Activated T-cell treated with anti-CD3 and anti-CD28 coated beads, Interleukin-2, amount 50 U/mL, for 24 hours (primary cell): ENCODE data around the gene ACBD7.

ENCODE experiments used
- DNase-seq: peaks from one replicate; pipeline ENCODE4 v3.0.0-alpha.2; 2020
- H3K27ac Mint-ChIP-seq: 2 replicates; pipeline ENCODE4 v1.8.0; 2020; ENCODE audit warnings: mild to moderate bottlenecking, mixed read lengths
- H3K27me3 Mint-ChIP-seq: 2 replicates; pipeline ENCODE4 v1.8.0; 2020; ENCODE audit warnings: mixed read lengths
- H3K36me3 Mint-ChIP-seq: 2 replicates; pipeline ENCODE4 v1.8.0; 2020; ENCODE audit warnings: low read depth, mixed read lengths
- H3K4me1 Mint-ChIP-seq: 2 replicates; pipeline ENCODE4 v1.8.0; 2020; ENCODE audit warnings: low read depth, mixed read lengths
- H3K4me3 Mint-ChIP-seq: 2 replicates; pipeline ENCODE4 v1.8.0; 2020; ENCODE audit warnings: mild to moderate bottlenecking, moderate library complexity, mixed read lengths
- H3K9me3 Mint-ChIP-seq: 2 replicates; pipeline ENCODE4 v1.8.0; 2020; ENCODE audit warnings: mixed read lengths

ACBD7 gene

GRCh38 chr10:15067154-15067553 is 21.4 kb downstream of the ACBD7 start:
- H3K9me3 Mint-ChIP-seq = peaks cover 3% of the 10 kb centered on the region

GRCh38 chr10:15060638-15061037 is 27.9 kb downstream of the ACBD7 start:
- Mint-ChIP-seq H3K4me1 (no peaks in the 10 kb centered on the region), H3K27me3 (peaks cover 18% of the 10 kb centered on the region), H3K9me3 (peaks cover 13% of the 10 kb centered on the region), H3K27ac (no peak overlapping the region), H3K36me3 (no peaks in the 10 kb centered on the region), H3K4me3 (no peak overlapping the region)
- DNase-seq = no peak

More at GRCh38 chr10:15067154-15067553, 21.4 kb downstream of the ACBD7 start:
- DNase-seq = no peak
- Mint-ChIP-seq H3K27ac (no peak overlapping the region), H3K27me3 (peaks cover 6% of the 10 kb centered on the region), H3K36me3 (no peaks in the 10 kb centered on the region), H3K4me1 (no peaks in the 10 kb centered on the region), H3K4me3 (no peak overlapping the region)

- H3K27me3 Mint-ChIP-seq = peaks cover 14% of the 10 kb centered on the region
- no peak overlapping the region for H3K4me3 Mint-ChIP-seq
- DNase-seq = no peak
- no peaks in the 10 kb centered on the region for H3K4me1 Mint-ChIP-seq
- H3K9me3 Mint-ChIP-seq = peaks cover 10% of the 10 kb centered on the region
- H3K27ac Mint-ChIP-seq = no peak overlapping the region
- no peaks in the 10 kb centered on the region for H3K36me3 Mint-ChIP-seq
Measured at GRCh38 chr10:15059914-15060313, 28.7 kb downstream of the ACBD7 start.

- peaks cover 10% of the 10 kb centered on the region for H3K9me3 Mint-ChIP-seq
- no peak overlapping the region for H3K27ac Mint-ChIP-seq
- no peaks in the 10 kb centered on the region for H3K36me3 Mint-ChIP-seq
- H3K4me1 Mint-ChIP-seq = no peaks in the 10 kb centered on the region
- peaks cover 11% of the 10 kb centered on the region for H3K27me3 Mint-ChIP-seq
- H3K4me3 Mint-ChIP-seq = no peak overlapping the region
- DNase-seq = no peak
Measured at GRCh38 chr10:15058689-15059088, 29.9 kb downstream of the ACBD7 start.

GRCh38 chr10:15053061-15053460 is 35.5 kb downstream of the ACBD7 start:
- Mint-ChIP-seq H3K36me3 (no peaks in the 10 kb centered on the region), H3K4me1 (no peaks in the 10 kb centered on the region), H3K27me3 (peaks cover 3% of the 10 kb centered on the region), H3K27ac (no peak overlapping the region), H3K9me3 (no peaks in the 10 kb centered on the region), H3K4me3 (no peak overlapping the region)
- DNase-seq = no peak

- no peaks in the 10 kb centered on the region for H3K27me3 Mint-ChIP-seq
- no peak overlapping the region for H3K27ac Mint-ChIP-seq
- H3K4me3 Mint-ChIP-seq = no peak overlapping the region
- no peaks in the 10 kb centered on the region for H3K4me1 Mint-ChIP-seq
- H3K9me3 Mint-ChIP-seq = no peaks in the 10 kb centered on the region
- no peaks in the 10 kb centered on the region for H3K36me3 Mint-ChIP-seq
- no peak for DNase-seq
Measured at GRCh38 chr10:15052121-15052520, 36.5 kb downstream of the ACBD7 start.

- no peak overlapping the region for H3K4me3 Mint-ChIP-seq
- H3K27ac Mint-ChIP-seq = no peak overlapping the region
- peaks cover 7% of the 10 kb centered on the region for H3K4me1 Mint-ChIP-seq
- no peaks in the 10 kb centered on the region for H3K9me3 Mint-ChIP-seq
- no peak for DNase-seq
- H3K27me3 Mint-ChIP-seq = no peaks in the 10 kb centered on the region
- H3K36me3 Mint-ChIP-seq = no peaks in the 10 kb centered on the region
Measured at GRCh38 chr10:15049533-15049932, 39.0 kb downstream of the ACBD7 start.

- H3K4me1 Mint-ChIP-seq = peaks cover 10% of the 10 kb centered on the region
- no peaks in the 10 kb centered on the region for H3K36me3 Mint-ChIP-seq
- no peaks in the 10 kb centered on the region for H3K27me3 Mint-ChIP-seq
- no peak for DNase-seq
- H3K9me3 Mint-ChIP-seq = peaks cover 2% of the 10 kb centered on the region
- H3K4me3 Mint-ChIP-seq = no peak overlapping the region
- no peak overlapping the region for H3K27ac Mint-ChIP-seq
Measured at GRCh38 chr10:15046626-15047025, 42.0 kb downstream of the ACBD7 start.

GRCh38 chr10:15045380-15045779 is 43.2 kb downstream of the ACBD7 start:
- H3K4me1 Mint-ChIP-seq = peaks cover 10% of the 10 kb centered on the region
- peaks cover 2% of the 10 kb centered on the region for H3K9me3 Mint-ChIP-seq
- no peak for DNase-seq
- no peaks in the 10 kb centered on the region for H3K27me3 Mint-ChIP-seq
- H3K4me3 Mint-ChIP-seq = no peak overlapping the region
- H3K27ac Mint-ChIP-seq = no peak overlapping the region
- H3K36me3 Mint-ChIP-seq = no peaks in the 10 kb centered on the region

GRCh38 chr10:15043674-15044073 is 44.9 kb downstream of the ACBD7 start, which contains the start of gene OLAH:
Gene OLAH, plus strand, starts transcription at chr10:15043943. Its CDS starts 3,346 bp downstream, at chr10:15047289.
- Mint-ChIP-seq H3K9me3 (peaks cover 2% of the 10 kb centered on the region), H3K36me3 (no peaks in the 10 kb centered on the region), H3K27me3 (no peaks in the 10 kb centered on the region), H3K4me1 (peaks cover 10% of the 10 kb centered on the region), H3K4me3 (no peak within 1 kb of the TSS), H3K27ac (no peak within 1 kb of the TSS)
- DNase-seq = no peak

GRCh38 chr10:15038416-15038815 is 50.2 kb downstream of the ACBD7 start:
- Mint-ChIP-seq H3K36me3 (no peaks in the 10 kb centered on the region), H3K27ac (no peak overlapping the region), H3K27me3 (no peaks in the 10 kb centered on the region), H3K4me3 (no peak overlapping the region), H3K4me1 (peaks cover 3% of the 10 kb centered on the region), H3K9me3 (no peaks in the 10 kb centered on the region)
- no peak for DNase-seq

- Mint-ChIP-seq H3K9me3 (no peaks in the 10 kb centered on the region), H3K36me3 (no peaks in the 10 kb centered on the region), H3K27ac (no peak overlapping the region), H3K4me3 (no peak overlapping the region), H3K4me1 (peaks cover 3% of the 10 kb centered on the region), H3K27me3 (no peaks in the 10 kb centered on the region)
- no peak for DNase-seq
Measured at GRCh38 chr10:15037691-15038090, 50.9 kb downstream of the ACBD7 start.

GRCh38 chr10:15035385-15036301 is 52.9 kb downstream of the ACBD7 start:
- Mint-ChIP-seq H3K4me3 (no peak overlapping the region), H3K36me3 (no peaks in the 10 kb centered on the region), H3K27ac (no peak overlapping the region), H3K27me3 (no peaks in the 10 kb centered on the region), H3K9me3 (no peaks in the 10 kb centered on the region), H3K4me1 (peaks cover 3% of the 10 kb centered on the region)
- no peak for DNase-seq

GRCh38 chr10:15027741-15028140 is 60.8 kb downstream of the ACBD7 start:
- peaks cover 2% of the 10 kb centered on the region for H3K4me1 Mint-ChIP-seq
- no peaks in the 10 kb centered on the region for H3K36me3 Mint-ChIP-seq
- no peak overlapping the region for H3K4me3 Mint-ChIP-seq
- no peaks in the 10 kb centered on the region for H3K9me3 Mint-ChIP-seq
- H3K27me3 Mint-ChIP-seq = no peaks in the 10 kb centered on the region
- H3K27ac Mint-ChIP-seq = no peak overlapping the region
- DNase-seq = no peak
